DOHH2 (cell line): ENCODE results near the gene ALPK1.

ENCODE experiments used
- H3F3A ChIP-seq: fragments of 200-600 bp; sonication (generic), shearing (Covaris generic); 2 replicates; pipeline ENCODE4 v1.6.0; 2016; ENCODE audit warnings: antibody characterized with exemption, mild to moderate bottlenecking; ENCODE audit not compliant: control insufficient read depth, insufficient read depth
- H3K27ac ChIP-seq: fragments of 200-600 bp; sonication (generic); 2 replicates; pipeline ENCODE4 v1.5.1; 2014; ENCODE audit warnings: low read depth, mild to moderate bottlenecking, low read length, moderate library complexity
- H3K27me3 ChIP-seq: fragments of 200-600 bp; sonication (generic); 2 replicates; pipeline ENCODE4 v1.6.1; 2014; ENCODE audit warnings: mild to moderate bottlenecking, low read length, mixed read lengths; ENCODE audit not compliant: control insufficient read depth
- H3K36me3 ChIP-seq: fragments of 200-600 bp; sonication (generic); 2 replicates; pipeline ENCODE4 v1.6.1; 2014; ENCODE audit warnings: mild to moderate bottlenecking, low read length, moderate library complexity, mixed read lengths; ENCODE audit not compliant: control insufficient read depth
- H3K4me1 ChIP-seq: fragments of 200-600 bp; sonication (generic); 2 replicates; pipeline ENCODE4 v1.6.1; 2014; ENCODE audit warnings: mild to moderate bottlenecking, low read length, mixed read lengths; ENCODE audit not compliant: control insufficient read depth
- H3K4me2 ChIP-seq: fragments of 200-600 bp; sonication (generic); 2 replicates; pipeline ENCODE4 v1.6.0; 2014; ENCODE audit warnings: mild to moderate bottlenecking, low read length, moderate library complexity
- H3K4me3 ChIP-seq: fragments of 200-600 bp; sonication (generic); 2 replicates; pipeline ENCODE4 v1.5.1; 2014; ENCODE audit warnings: mild to moderate bottlenecking, low read length, mixed read lengths
- H3K79me2 ChIP-seq: fragments of 200-600 bp; sonication (generic); 2 replicates; pipeline ENCODE4 v1.6.1; 2014; ENCODE audit warnings: mild to moderate bottlenecking, low read length, mixed read lengths; ENCODE audit not compliant: control insufficient read depth
- H3K9me2 ChIP-seq: fragments of 200-600 bp; sonication (generic); replicated peaks from 2 replicates; pipeline ENCODE4 v1.6.1; 2014; ENCODE audit warnings: mild to moderate bottlenecking, low read length, mixed read lengths; ENCODE audit not compliant: control insufficient read depth
- H3K9me3 ChIP-seq: fragments of 200-600 bp; sonication (generic); 2 replicates; pipeline ENCODE4 v1.6.1; 2014; ENCODE audit warnings: antibody characterized with exemption, low read length, mixed read lengths; ENCODE audit not compliant: control insufficient read depth, insufficient read depth
- H4K20me1 ChIP-seq: fragments of 200-600 bp; sonication (generic); 2 replicates; pipeline ENCODE4 v1.6.0; 2014; ENCODE audit warnings: low read depth, mild to moderate bottlenecking, antibody characterized with exemption, low read length, moderate library complexity; ENCODE audit not compliant: control insufficient read depth, insufficient read depth
- EZH2phosphoT487 ChIP-seq: fragments of 200-600 bp; sonication (generic); IDR thresholded peaks from 2 replicates; pipeline ENCODE4 v1.6.1; 2017; ENCODE audit warnings: borderline replicate concordance, mild to moderate bottlenecking, antibody characterized with exemption, low read length, moderate library complexity, mixed read lengths
- TF ChIP-seq, protein P1 (sequence below): fragments of 200-600 bp; sonication (generic); IDR thresholded peaks from one replicate; pipeline ENCODE4 v1.5.1; 2014; ENCODE audit warnings: antibody characterized with exemption, mild to moderate bottlenecking, low read depth, low read length; ENCODE audit not compliant: poor library complexity, severe bottlenecking

Gene ALPK1

DNA sequence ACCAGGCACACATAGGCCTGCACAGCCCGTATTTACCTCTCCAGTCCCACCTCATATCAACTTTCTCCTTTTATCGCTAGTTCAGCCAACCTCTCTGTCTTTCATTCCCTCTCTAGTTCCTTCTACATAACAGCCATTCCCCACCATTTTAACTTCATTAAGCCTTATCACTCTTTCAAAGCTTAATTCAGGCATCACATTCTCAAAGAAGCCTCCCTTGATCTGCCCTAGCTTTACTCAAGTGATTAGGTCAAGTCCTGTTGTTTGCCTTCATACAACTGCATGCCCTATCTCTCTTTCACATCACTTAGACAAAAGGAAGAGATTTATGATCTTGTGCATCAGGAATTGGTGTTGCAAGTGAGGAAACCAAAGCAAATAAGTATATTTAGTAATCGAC lies 74.2 kb downstream of the ALPK1 start:
- H3K27me3 ChIP-seq = no peaks in the 10 kb centered on the region
- H4K20me1 ChIP-seq = no peaks in the 10 kb centered on the region
- no peaks in the 10 kb centered on the region for H3K36me3 ChIP-seq
- H3K27ac ChIP-seq = no peak overlapping the region
- no peak overlapping the region for H3K4me3 ChIP-seq
- H3K4me2 ChIP-seq = no peak overlapping the region
- no peaks in the 10 kb centered on the region for H3F3A ChIP-seq
- no peaks in the 10 kb centered on the region; the same call in 1 of the 2 replicates for H3K4me1 ChIP-seq
- no peaks in the 10 kb centered on the region for H3K79me2 ChIP-seq
- H3K9me3 ChIP-seq = no peaks in the 10 kb centered on the region
- no peak for TF ChIP-seq EZH2phosphoT487
- TF ChIP-seq, protein P1, sequence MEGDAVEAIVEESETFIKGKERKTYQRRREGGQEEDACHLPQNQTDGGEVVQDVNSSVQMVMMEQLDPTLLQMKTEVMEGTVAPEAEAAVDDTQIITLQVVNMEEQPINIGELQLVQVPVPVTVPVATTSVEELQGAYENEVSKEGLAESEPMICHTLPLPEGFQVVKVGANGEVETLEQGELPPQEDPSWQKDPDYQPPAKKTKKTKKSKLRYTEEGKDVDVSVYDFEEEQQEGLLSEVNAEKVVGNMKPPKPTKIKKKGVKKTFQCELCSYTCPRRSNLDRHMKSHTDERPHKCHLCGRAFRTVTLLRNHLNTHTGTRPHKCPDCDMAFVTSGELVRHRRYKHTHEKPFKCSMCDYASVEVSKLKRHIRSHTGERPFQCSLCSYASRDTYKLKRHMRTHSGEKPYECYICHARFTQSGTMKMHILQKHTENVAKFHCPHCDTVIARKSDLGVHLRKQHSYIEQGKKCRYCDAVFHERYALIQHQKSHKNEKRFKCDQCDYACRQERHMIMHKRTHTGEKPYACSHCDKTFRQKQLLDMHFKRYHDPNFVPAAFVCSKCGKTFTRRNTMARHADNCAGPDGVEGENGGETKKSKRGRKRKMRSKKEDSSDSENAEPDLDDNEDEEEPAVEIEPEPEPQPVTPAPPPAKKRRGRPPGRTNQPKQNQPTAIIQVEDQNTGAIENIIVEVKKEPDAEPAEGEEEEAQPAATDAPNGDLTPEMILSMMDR = no peak
- no peaks in the 10 kb centered on the region for H3K9me2 ChIP-seq

DNA sequence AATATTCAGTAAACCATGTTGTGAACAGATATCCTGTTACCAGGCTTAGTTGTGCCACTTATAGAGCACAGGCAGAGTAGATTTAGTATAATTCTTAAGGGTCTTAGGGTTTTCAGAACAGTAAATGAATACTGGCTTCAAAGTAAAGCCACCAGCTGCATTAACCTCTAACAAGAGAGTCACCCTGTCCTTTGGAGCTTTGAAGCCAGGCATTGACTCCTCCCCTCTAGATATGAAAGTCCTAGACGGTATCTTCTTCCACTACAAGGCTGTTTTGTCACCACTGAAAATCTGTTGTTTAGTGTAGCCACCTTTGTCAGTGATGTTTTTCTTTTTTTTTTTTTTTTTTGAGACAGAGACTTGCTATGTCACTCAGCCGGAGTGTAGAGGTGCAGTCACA lies 77.7 kb downstream of the ALPK1 start:
- no peaks in the 10 kb centered on the region for H3K9me3 ChIP-seq
- H4K20me1 ChIP-seq = no peaks in the 10 kb centered on the region
- H3K27me3 ChIP-seq = no peaks in the 10 kb centered on the region
- TF ChIP-seq, protein P1 = no peak
- TF ChIP-seq EZH2phosphoT487 = no peak
- H3K79me2 ChIP-seq = no peaks in the 10 kb centered on the region
- H3K4me2 ChIP-seq = no peak overlapping the region
- H3K4me3 ChIP-seq = no peak overlapping the region
- H3K4me1 ChIP-seq = peaks cover 10% of the 10 kb centered on the region
- H3K27ac ChIP-seq = no peak overlapping the region
- no peaks in the 10 kb centered on the region for H3K9me2 ChIP-seq
- no peaks in the 10 kb centered on the region for H3F3A ChIP-seq
- no peaks in the 10 kb centered on the region for H3K36me3 ChIP-seq

DNA sequence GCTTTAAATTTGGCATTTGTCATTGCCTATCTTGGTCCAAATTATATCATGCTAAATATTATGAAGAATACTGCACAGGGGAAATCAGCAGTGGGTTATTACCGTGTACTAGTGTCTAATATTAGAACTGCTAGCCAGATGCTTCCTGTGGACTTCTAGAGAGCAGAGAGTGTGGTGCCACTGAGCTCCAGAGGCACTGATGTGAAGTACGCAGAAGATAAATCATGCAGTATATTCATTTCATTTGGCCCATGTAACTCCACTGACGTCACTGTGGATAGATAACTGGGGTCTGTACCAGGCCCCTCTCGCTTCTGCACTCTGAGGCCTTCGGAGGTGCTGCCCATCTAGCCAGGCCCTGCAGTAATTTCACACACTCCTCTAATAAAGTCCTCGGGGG lies 80.0 kb downstream of the ALPK1 start:
- Histone ChIP-seq H3K4me1 (peaks cover 10% of the 10 kb centered on the region), H3K4me3 (no peak overlapping the region), H3K27me3 (no peaks in the 10 kb centered on the region), H3K36me3 (no peaks in the 10 kb centered on the region), H3F3A (no peaks in the 10 kb centered on the region), H3K79me2 (no peaks in the 10 kb centered on the region), H3K27ac (no peak overlapping the region), H3K4me2 (no peak overlapping the region), H4K20me1 (no peaks in the 10 kb centered on the region), H3K9me2 (no peaks in the 10 kb centered on the region), H3K9me3 (no peaks in the 10 kb centered on the region)
- TF ChIP-seq, protein P1 = no peak
- no peak for TF ChIP-seq EZH2phosphoT487
